ENCODE measurements around the gene TM7SF3. TPM values are rescaled to one million over a fixed set of nuclear protein-coding genes. Genes with fewer than 3 reads are reported as not detected.

TM7SF3 gene
- total RNA-seq, 1 experiment from 2014 or later, result 146 TPM

DNA sequence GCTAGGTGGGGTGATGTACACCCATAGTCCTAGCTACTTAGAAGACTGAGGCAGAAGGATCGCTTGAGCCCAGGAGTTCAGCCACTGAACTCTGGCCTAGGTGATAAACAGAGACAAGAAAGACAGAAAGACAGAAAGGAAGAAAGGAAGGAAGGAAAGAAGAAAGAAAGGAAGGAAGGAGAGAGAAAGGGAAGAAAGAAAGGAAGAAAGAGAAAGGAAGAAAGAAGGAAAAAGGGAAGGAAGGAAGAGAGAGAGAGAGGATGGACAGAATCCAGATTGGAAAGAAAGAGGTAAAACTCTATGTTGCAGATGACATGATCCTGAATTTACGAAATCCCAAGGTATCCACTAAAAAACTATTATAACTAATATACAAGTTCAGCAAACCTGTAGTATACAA is 84.6 kb downstream of the TM7SF3 start:
- no peak for DNase-seq (ENCODE audit: low spot score)

DNA sequence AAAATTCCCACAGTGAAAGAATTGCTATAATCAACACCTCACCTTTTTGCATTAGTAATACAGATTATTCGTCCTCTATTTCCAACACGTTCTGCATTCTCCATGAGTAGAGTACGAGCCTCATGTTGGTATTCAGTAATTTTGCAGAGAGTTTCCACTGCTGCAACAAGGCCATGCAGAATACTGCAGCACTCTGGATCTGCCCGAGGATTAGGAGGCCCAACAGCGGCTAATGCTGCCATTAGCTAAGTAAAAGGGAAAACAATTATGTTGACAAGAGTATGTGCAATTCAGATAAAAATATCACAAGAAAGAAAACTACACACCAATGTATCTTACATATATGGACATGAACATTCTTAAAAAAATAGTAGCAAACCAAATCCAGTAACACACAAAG is 85.5 kb downstream of the TM7SF3 start:
- no peak for DNase-seq (ENCODE audit: low spot score)

Other genes starting within 250 kb of the TM7SF3 start
- gene ITPR2, start 181.2 kb downstream of the TM7SF3 start, total RNA-seq (2014; rRNA removed; shearing (Covaris generic)), result 10.8 and 12.2 TPM in 2 replicates
- gene INTS13, start 76.4 kb downstream of the TM7SF3 start, total RNA-seq (2014; rRNA removed; shearing (Covaris generic)), result 22.9 and 23.7 TPM in 2 replicates
- 24.7 and 30.5 TPM in 2 replicates for gene FGFR1OP2, start 75.9 kb downstream of the TM7SF3 start, total RNA-seq (2014; rRNA removed; shearing (Covaris generic))
- gene MED21, start 8.2 kb upstream of the TM7SF3 start, total RNA-seq (2014; rRNA removed; shearing (Covaris generic)), result 19.5 and 23.8 TPM in 2 replicates
- gene C12orf71, start 68.2 kb upstream of the TM7SF3 start, total RNA-seq (2014; rRNA removed; shearing (Covaris generic)), result not detected in 2 replicates
- gene STK38L, start 229.9 kb upstream of the TM7SF3 start, total RNA-seq (2014; rRNA removed; shearing (Covaris generic)), result 19.6 and 33.2 TPM in 2 replicates